Liver (tissue), 3 donors: ENCODE data around the gene SLC6A3.

ENCODE experiments used
- ATF3 ChIP-seq: IDR thresholded peaks from 2 replicates; pipeline ENCODE4 v1.6.1; 2016; ENCODE audit warnings: antibody characterized with exemption
- CTCF ChIP-seq: fragments of 150-350 bp; IDR thresholded peaks from 2 replicates; pipeline ENCODE4 v1.5.1; 2017; ENCODE audit warnings: improper control_type of control experiment, low read depth, low read length; ENCODE audit not compliant: missing input control
- EGR1 ChIP-seq, 2 donors: IDR thresholded peaks; 2 replicates each; pipeline ENCODE4 v1.6.1; 2016 to 2018; ENCODE audit warnings: antibody characterized with exemption in 2 of 2, low read depth in 2 of 2
- GABPA ChIP-seq, 2 donors: IDR thresholded peaks in 1 of 2; conservative IDR thresholded peaks in 1 of 2; 2 replicates each; pipeline ENCODE4 v1.6.1; 2016; ENCODE audit warnings: antibody characterized with exemption in 2 of 2, mild to moderate bottlenecking in 1 of 2, moderate library complexity in 1 of 2
- JUND ChIP-seq, 2 donors: IDR thresholded peaks; 2 replicates each; pipeline ENCODE4 v1.6.1; 2016; ENCODE audit warnings: antibody characterized with exemption in 2 of 2
- MAX ChIP-seq: IDR thresholded peaks from 2 replicates; pipeline ENCODE4 v1.6.1; 2016; ENCODE audit warnings: antibody characterized with exemption
- RAD21 ChIP-seq, 2 donors: IDR thresholded peaks; 2 replicates each; pipeline ENCODE4 v1.6.1; 2016; ENCODE audit warnings: antibody characterized with exemption in 2 of 2, mild to moderate bottlenecking in 2 of 2
- REST ChIP-seq: IDR thresholded peaks from 2 replicates; pipeline ENCODE4 v1.6.1; 2016; ENCODE audit warnings: antibody characterized with exemption, mild to moderate bottlenecking
- RXRA ChIP-seq, 2 donors: IDR thresholded peaks; 2 replicates each; pipeline ENCODE4 v1.6.1; 2017 to 2018; ENCODE audit warnings: antibody characterized with exemption in 2 of 2, mild to moderate bottlenecking in 1 of 2
- TAF1 ChIP-seq: conservative IDR thresholded peaks from 2 replicates; pipeline ENCODE4 v1.6.1; 2016; ENCODE audit warnings: antibody characterized with exemption, mild to moderate bottlenecking
- YY1 ChIP-seq: IDR thresholded peaks from 2 replicates; pipeline ENCODE4 v1.6.1; 2016; ENCODE audit warnings: antibody characterized with exemption, mild to moderate bottlenecking
- ZBTB33 ChIP-seq: IDR thresholded peaks from 2 replicates; pipeline ENCODE4 v1.6.1; 2016; ENCODE audit warnings: antibody characterized with exemption
- donor health status: healthy.
- donor health status: healthy.

- TF ChIP-seq CTCF: no peak
- TF ChIP-seq GABPA (IDR thresholded peaks at IDR 0.05 in 1 of 2, conservative IDR thresholded peaks at IDR 0.05 in 1 of 2): no peak
- no peak for TF ChIP-seq RAD21 (IDR thresholded peaks at IDR 0.05)
- TF ChIP-seq EGR1 (IDR thresholded peaks at IDR 0.05; ENCODE audit: low read depth in 2 of 2): no peak
- TF ChIP-seq RXRA (IDR thresholded peaks at IDR 0.05): no peak
- TF ChIP-seq ATF3: no peak
- TF ChIP-seq YY1: no peak
- TF ChIP-seq REST: no peak
- no peak for TF ChIP-seq JUND (IDR thresholded peaks at IDR 0.05)
- TF ChIP-seq TAF1: no peak
- no peak for TF ChIP-seq ZBTB33
- TF ChIP-seq MAX: no peak
These were observed 52.3 kb downstream of the SLC6A3 start for GRCh38 chr5:1392801-1393565.
